ENCODE measurements around the gene OBSL1. TPM values are rescaled to one million over a fixed set of nuclear protein-coding genes. Genes with fewer than 3 reads are reported as not detected.

The OBSL1 gene
- total and polyA plus RNA-seq, 10 of the 15 experiments (the other 5 are each of a cell fraction or from before 2014, with no cell fraction given) = 0.14 to 0.77 TPM; not detected in 8

GRCh38 chr2:219618733-219619122 lies 47.4 kb upstream of the OBSL1 start:
- ChIA-PET CTCF (no interaction called here), RAD21 (ENCODE audit: unreplicated experiment) (no interaction called here), SMC1A (ENCODE audit: uncharacterized antibody, unreplicated experiment) (interaction anchor here (1.2 kb wide), 1 partner anchor 70 kb away, joined by 4 read pairs; no protein-coding TSS in a partner anchor), POLR2A (no interaction called here)
- Histone ChIP-seq H4K20me1 (ENCODE audit: control insufficient read depth, insufficient read depth) (no peaks in the 10 kb centered on the region), H3K4me1 (ENCODE audit: control insufficient read depth, insufficient read depth, low read length) (no peaks in the 10 kb centered on the region), H3K9ac (ENCODE audit: control insufficient read depth, insufficient read depth, low read length) (no peak overlapping the region), H3K4me2 (ENCODE audit: control insufficient read depth, insufficient read depth) (no peak overlapping the region), H3K4me3 (no peak overlapping the region), H3K27me3 (replicated peaks in 1 of 2; ENCODE audit: control insufficient read depth in 2 of 2, insufficient read depth in 2 of 2, low read length in 1 of 2) (no peaks in the 10 kb centered on the region; a peak in 1 of 4 replicates), H3K9me3 (replicated peaks; ENCODE audit: control insufficient read depth, insufficient read depth, low read length) (no peaks in the 10 kb centered on the region), H3K27ac (ENCODE audit: control insufficient read depth, insufficient read depth) (no peak overlapping the region), H3K36me3 (ENCODE audit: control insufficient read depth in 2 of 2, insufficient read depth in 2 of 2, low read length in 1 of 2) (no peaks in the 10 kb centered on the region), H3K79me2 (ENCODE audit: control insufficient read depth, insufficient read depth, low read length) (no peaks in the 10 kb centered on the region), H2AFZ (ENCODE audit: control insufficient read depth, low read depth, low read length) (no peak overlapping the region)
- no peak for TF ChIP-seq TAF1 (IDR thresholded peaks at IDR 0.05; ENCODE audit: borderline replicate concordance, low read depth, low read length)
- TF ChIP-seq NR2F1 (conservative IDR thresholded peaks at IDR 0.05) = no peak
- no peak for TF ChIP-seq ETV6 (conservative IDR thresholded peaks at IDR 0.05 in 1 of 2, IDR thresholded peaks at IDR 0.05 in 1 of 2; ENCODE audit: borderline replicate concordance in 1 of 2, low read depth in 1 of 2)
- no peak for TF ChIP-seq STAT1 (conservative IDR thresholded peaks at IDR 0.05)
- TF ChIP-seq HDAC2 (IDR thresholded peaks at IDR 0.05) = no peak
- no peak for TF ChIP-seq CHD4 (IDR thresholded peaks at IDR 0.05)
- TF ChIP-seq TBL1XR1 (IDR thresholded peaks at IDR 0.05; ENCODE audit: low read depth, low read length) = no peak
- TF ChIP-seq USF1 (IDR thresholded peaks at IDR 0.05; ENCODE audit: borderline replicate concordance, extremely low read length, insufficient read depth, low read depth, low read length) = no peak
- TF ChIP-seq ASH2L (IDR thresholded peaks at IDR 0.05; ENCODE audit: borderline replicate concordance, low read depth) = no peak
- no TSS peak for BruUV-seq (replicated peaks)
- intact Hi-C loops (cut with micrococcal nuclease; ENCODE audit: unreplicated experiment) (no loop called here), in situ Hi-C loops (cut with MboI) (no loop called here)
- WGBS (ENCODE audit: insufficient coverage, insufficient replicate concordance, low lambda C conversion rate, missing lambda C conversion rate) = 31% methylated on average over 3 of the region's 3 CpGs
- ATAC-seq = no peak
- no peak for DNase-seq (ENCODE audit: low read depth, low spot score)
- no peak for FAIRE-seq
